Measurements from ENCODE around the gene CPA4.

The CPA4 gene

GRCh38 chr7:130293521-130293920 is 560 bp downstream of the CPA4 start:
- Histone ChIP-seq H3K4me3 (ENCODE audit: low read depth in 1 of 2, low read length in 2 of 2) (no peak overlapping the region), H3K9me3 (ENCODE audit: control insufficient read depth in 1 of 2, low read length in 2 of 2) (no peaks in the 10 kb centered on the region), H3K36me3 (ENCODE audit: control insufficient read depth in 1 of 2, insufficient read depth in 2 of 2, low read length in 2 of 2) (no peaks in the 10 kb centered on the region), H3K27ac (ENCODE audit: low read length) (no peak overlapping the region), H3K4me1 (ENCODE audit: control insufficient read depth in 1 of 2, insufficient read depth in 2 of 2, low read length in 2 of 2) (peaks cover 0 to 4% of the 10 kb centered on the region in 2 donors), H3K27me3 (ENCODE audit: low read depth, low read length) (no peaks in the 10 kb centered on the region)

GRCh38 chr7:130294314-130294713 is 1.4 kb downstream of the CPA4 start:
- H3K36me3 ChIP-seq (ENCODE audit: control insufficient read depth in 1 of 2, insufficient read depth in 2 of 2, low read length in 2 of 2), result no peaks in the 10 kb centered on the region
- peaks cover 0 to 4% of the 10 kb centered on the region in 2 donors for H3K4me1 ChIP-seq (ENCODE audit: control insufficient read depth in 1 of 2, insufficient read depth in 2 of 2, low read length in 2 of 2)
- no peak overlapping the region for H3K27ac ChIP-seq (ENCODE audit: low read length)
- no peak overlapping the region for H3K4me3 ChIP-seq (ENCODE audit: low read depth in 1 of 2, low read length in 2 of 2)
- H3K9me3 ChIP-seq (ENCODE audit: control insufficient read depth in 1 of 2, low read length in 2 of 2), result no peaks in the 10 kb centered on the region
- H3K27me3 ChIP-seq (ENCODE audit: low read depth, low read length), result no peaks in the 10 kb centered on the region

- Histone ChIP-seq H3K27ac (ENCODE audit: low read length) (no peak overlapping the region), H3K27me3 (ENCODE audit: low read depth, low read length) (no peaks in the 10 kb centered on the region), H3K9me3 (ENCODE audit: control insufficient read depth in 1 of 2, low read length in 2 of 2) (no peaks in the 10 kb centered on the region), H3K4me3 (ENCODE audit: low read depth in 1 of 2, low read length in 2 of 2) (no peak overlapping the region), H3K36me3 (ENCODE audit: control insufficient read depth in 1 of 2, insufficient read depth in 2 of 2, low read length in 2 of 2) (no peaks in the 10 kb centered on the region), H3K4me1 (ENCODE audit: control insufficient read depth in 1 of 2, insufficient read depth in 2 of 2, low read length in 2 of 2) (peaks cover 0 to 4% of the 10 kb centered on the region in 2 donors)
Measured at GRCh38 chr7:130296221-130296951, 3.4 kb downstream of the CPA4 start.

- Histone ChIP-seq H3K4me3 (ENCODE audit: low read depth in 1 of 2, low read length in 2 of 2) (no peak overlapping the region), H3K4me1 (ENCODE audit: control insufficient read depth in 1 of 2, insufficient read depth in 2 of 2, low read length in 2 of 2) (peaks cover 0 to 1% of the 10 kb centered on the region in 2 donors), H3K9me3 (ENCODE audit: control insufficient read depth in 1 of 2, low read length in 2 of 2) (no peaks in the 10 kb centered on the region), H3K36me3 (ENCODE audit: control insufficient read depth in 1 of 2, insufficient read depth in 2 of 2, low read length in 2 of 2) (no peaks in the 10 kb centered on the region), H3K27ac (ENCODE audit: low read length) (no peak overlapping the region), H3K27me3 (ENCODE audit: low read depth, low read length) (no peaks in the 10 kb centered on the region)
Measured at GRCh38 chr7:130297628-130298543, 4.9 kb downstream of the CPA4 start.

- Histone ChIP-seq H3K4me1 (ENCODE audit: control insufficient read depth in 1 of 2, insufficient read depth in 2 of 2, low read length in 2 of 2) (no peaks in the 10 kb centered on the region), H3K9me3 (ENCODE audit: control insufficient read depth in 1 of 2, low read length in 2 of 2) (no peaks in the 10 kb centered on the region), H3K27me3 (ENCODE audit: low read depth, low read length) (no peaks in the 10 kb centered on the region), H3K27ac (ENCODE audit: low read length) (no peak overlapping the region), H3K4me3 (ENCODE audit: low read depth in 1 of 2, low read length in 2 of 2) (no peak overlapping the region), H3K36me3 (ENCODE audit: control insufficient read depth in 1 of 2, insufficient read depth in 2 of 2, low read length in 2 of 2) (no peaks in the 10 kb centered on the region)
Measured at GRCh38 chr7:130298544-130299326, 5.8 kb downstream of the CPA4 start.

GRCh38 chr7:130299866-130300265 is 6.9 kb downstream of the CPA4 start:
- H3K27me3 ChIP-seq (ENCODE audit: low read depth, low read length), result no peaks in the 10 kb centered on the region
- H3K9me3 ChIP-seq (ENCODE audit: control insufficient read depth in 1 of 2, low read length in 2 of 2), result no peaks in the 10 kb centered on the region
- no peak overlapping the region for H3K4me3 ChIP-seq (ENCODE audit: low read depth in 1 of 2, low read length in 2 of 2)
- no peak overlapping the region for H3K27ac ChIP-seq (ENCODE audit: low read length)
- H3K4me1 ChIP-seq (ENCODE audit: control insufficient read depth in 1 of 2, insufficient read depth in 2 of 2, low read length in 2 of 2), result no peaks in the 10 kb centered on the region
- H3K36me3 ChIP-seq (ENCODE audit: control insufficient read depth in 1 of 2, insufficient read depth in 2 of 2, low read length in 2 of 2), result no peaks in the 10 kb centered on the region

GRCh38 chr7:130301501-130302020 is 8.6 kb downstream of the CPA4 start:
- H3K4me1 ChIP-seq (ENCODE audit: control insufficient read depth in 1 of 2, insufficient read depth in 2 of 2, low read length in 2 of 2), result no peaks in the 10 kb centered on the region
- H3K27me3 ChIP-seq (ENCODE audit: low read depth, low read length), result no peaks in the 10 kb centered on the region
- H3K9me3 ChIP-seq (ENCODE audit: control insufficient read depth in 1 of 2, low read length in 2 of 2), result no peaks in the 10 kb centered on the region
- no peaks in the 10 kb centered on the region for H3K36me3 ChIP-seq (ENCODE audit: control insufficient read depth in 1 of 2, insufficient read depth in 2 of 2, low read length in 2 of 2)
- no peak overlapping the region for H3K27ac ChIP-seq (ENCODE audit: low read length)
- H3K4me3 ChIP-seq (ENCODE audit: low read depth in 1 of 2, low read length in 2 of 2), result no peak overlapping the region

GRCh38 chr7:130302649-130303048 is 9.7 kb downstream of the CPA4 start:
- no peak overlapping the region for H3K27ac ChIP-seq (ENCODE audit: low read length)
- H3K4me1 ChIP-seq (ENCODE audit: control insufficient read depth in 1 of 2, insufficient read depth in 2 of 2, low read length in 2 of 2), result no peaks in the 10 kb centered on the region
- no peak overlapping the region for H3K4me3 ChIP-seq (ENCODE audit: low read depth in 1 of 2, low read length in 2 of 2)

GRCh38 chr7:130303127-130303526 is 10.2 kb downstream of the CPA4 start:
- Histone ChIP-seq H3K27ac (ENCODE audit: low read length) (no peak overlapping the region), H3K27me3 (ENCODE audit: low read depth, low read length) (no peaks in the 10 kb centered on the region), H3K9me3 (ENCODE audit: control insufficient read depth in 1 of 2, low read length in 2 of 2) (no peaks in the 10 kb centered on the region), H3K36me3 (ENCODE audit: control insufficient read depth in 1 of 2, insufficient read depth in 2 of 2, low read length in 2 of 2) (no peaks in the 10 kb centered on the region), H3K4me3 (ENCODE audit: low read depth in 1 of 2, low read length in 2 of 2) (no peak overlapping the region), H3K4me1 (ENCODE audit: control insufficient read depth in 1 of 2, insufficient read depth in 2 of 2, low read length in 2 of 2) (no peaks in the 10 kb centered on the region)

More at GRCh38 chr7:130302649-130303048, 9.7 kb downstream of the CPA4 start:
- Histone ChIP-seq H3K9me3 (ENCODE audit: control insufficient read depth in 1 of 2, low read length in 2 of 2) (no peaks in the 10 kb centered on the region), H3K27me3 (ENCODE audit: low read depth, low read length) (no peaks in the 10 kb centered on the region), H3K36me3 (ENCODE audit: control insufficient read depth in 1 of 2, insufficient read depth in 2 of 2, low read length in 2 of 2) (no peaks in the 10 kb centered on the region)

- H3K9me3 ChIP-seq (ENCODE audit: control insufficient read depth in 1 of 2, low read length in 2 of 2), result no peaks in the 10 kb centered on the region
- H3K27me3 ChIP-seq (ENCODE audit: low read depth, low read length), result no peaks in the 10 kb centered on the region
- no peaks in the 10 kb centered on the region for H3K4me1 ChIP-seq (ENCODE audit: control insufficient read depth in 1 of 2, insufficient read depth in 2 of 2, low read length in 2 of 2)
- no peaks in the 10 kb centered on the region for H3K36me3 ChIP-seq (ENCODE audit: control insufficient read depth in 1 of 2, insufficient read depth in 2 of 2, low read length in 2 of 2)
- H3K27ac ChIP-seq (ENCODE audit: low read length), result no peak overlapping the region
- no peak overlapping the region for H3K4me3 ChIP-seq (ENCODE audit: low read depth in 1 of 2, low read length in 2 of 2)
Measured at GRCh38 chr7:130303551-130303950, 10.6 kb downstream of the CPA4 start.

- no peak overlapping the region for H3K27ac ChIP-seq (ENCODE audit: low read length)
- no peaks in the 10 kb centered on the region for H3K36me3 ChIP-seq (ENCODE audit: control insufficient read depth in 1 of 2, insufficient read depth in 2 of 2, low read length in 2 of 2)
- H3K4me1 ChIP-seq (ENCODE audit: control insufficient read depth in 1 of 2, insufficient read depth in 2 of 2, low read length in 2 of 2), result no peaks in the 10 kb centered on the region
Measured at GRCh38 chr7:130303982-130304381, 11.0 kb downstream of the CPA4 start.

More at GRCh38 chr7:130303982-130304381, 11.0 kb downstream of the CPA4 start:
- H3K9me3 ChIP-seq (ENCODE audit: control insufficient read depth in 1 of 2, low read length in 2 of 2), result no peaks in the 10 kb centered on the region
- H3K4me3 ChIP-seq (ENCODE audit: low read depth in 1 of 2, low read length in 2 of 2), result no peak overlapping the region
- H3K27me3 ChIP-seq (ENCODE audit: low read depth, low read length), result no peaks in the 10 kb centered on the region

All from muscle layer of duodenum (tissue), 2 donors.